GM19438 (cell line): ENCODE data around the gene ZSCAN30.

ENCODE experiments used
- ATAC-seq: cut with Tn5 transposase; IDR thresholded peaks from one replicate; pipeline ENCODE4 v1.9.1; 2021; ENCODE audit warnings: low read depth; ENCODE audit not compliant: unreplicated experiment

ZSCAN30 gene

DNA sequence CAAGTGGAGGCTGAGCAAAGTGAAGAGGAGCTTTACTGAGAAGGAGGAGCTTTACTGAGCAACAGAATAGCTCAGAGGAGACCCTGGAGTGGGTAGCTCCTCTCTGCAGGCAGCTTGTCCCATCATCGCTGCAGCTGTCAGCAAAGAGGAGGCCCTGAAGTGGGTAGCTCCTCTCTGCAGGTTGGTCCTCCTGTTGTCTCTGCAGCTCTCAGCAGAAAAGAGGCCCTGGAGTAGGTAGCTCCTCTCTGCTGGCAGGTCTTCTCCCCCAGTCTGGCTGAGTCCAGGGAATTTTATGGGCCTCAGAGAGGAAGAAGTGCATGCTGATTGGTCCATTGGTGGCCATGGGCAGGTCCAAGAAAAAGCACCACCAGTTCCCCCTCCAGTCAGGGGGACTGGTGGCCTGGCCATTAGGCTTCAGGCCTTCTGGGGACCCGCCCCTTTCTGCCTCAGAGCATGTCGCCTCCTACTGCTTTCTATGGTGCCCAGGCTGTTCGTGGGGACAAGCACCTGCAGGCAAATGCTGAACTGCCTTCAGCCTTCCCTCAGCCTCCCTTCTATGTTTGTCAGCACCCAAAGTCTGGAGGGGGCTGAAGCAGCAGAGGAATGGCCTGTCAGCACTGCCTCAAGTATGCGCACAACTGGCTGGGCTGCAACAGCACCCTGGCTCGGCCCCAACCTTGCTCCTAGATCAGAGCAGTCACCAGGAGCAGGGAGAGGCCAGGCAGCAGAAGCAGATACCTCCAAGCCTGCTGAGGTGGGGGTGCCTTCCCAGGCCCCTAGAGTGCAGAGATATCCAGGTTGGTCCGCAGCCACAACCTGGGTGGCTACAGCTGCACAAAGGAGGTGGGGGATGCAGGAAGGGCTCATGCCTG, 5.9 kb downstream of the ZSCAN30 start:
- ATAC-seq: no peak

DNA sequence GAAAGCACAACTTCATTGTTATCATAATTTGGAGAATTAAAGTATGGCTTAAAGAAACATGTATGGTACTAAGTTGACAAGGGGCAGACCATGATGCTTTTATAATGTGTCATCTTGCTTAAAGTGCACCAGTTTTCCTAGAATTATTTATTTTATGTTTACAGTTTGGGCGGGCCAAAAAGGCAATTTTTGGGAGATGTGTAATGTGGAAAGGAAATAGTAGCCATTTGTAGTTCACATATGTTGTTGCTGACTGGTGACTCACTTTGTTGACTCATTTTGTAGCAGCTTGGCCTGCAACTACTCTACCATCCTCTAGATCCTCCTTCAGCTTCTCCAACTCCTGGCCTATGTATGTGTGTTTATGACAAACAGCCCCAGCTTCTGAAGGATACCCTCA, 7.7 kb downstream of the ZSCAN30 start:
- no peak for ATAC-seq

DNA sequence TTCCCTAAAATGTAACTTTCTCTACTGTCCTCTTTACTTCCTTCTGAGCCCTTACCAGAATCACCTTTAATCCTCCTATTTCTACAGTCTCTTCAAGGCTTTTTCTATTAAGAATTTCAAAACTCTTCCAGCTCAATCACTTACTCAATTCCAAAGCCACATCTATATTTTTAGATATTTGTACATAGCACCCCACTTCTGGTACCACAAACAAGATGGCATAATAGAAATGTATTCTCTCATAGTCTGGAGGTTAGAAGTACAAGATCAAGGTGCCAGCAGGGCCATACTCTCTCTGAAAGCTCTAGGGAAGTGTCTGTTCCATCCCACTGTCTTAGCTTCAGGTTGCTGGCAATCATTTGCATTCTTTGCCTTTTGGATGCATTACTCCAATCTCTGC, 11.1 kb downstream of the ZSCAN30 start:
- ATAC-seq: no peak

DNA sequence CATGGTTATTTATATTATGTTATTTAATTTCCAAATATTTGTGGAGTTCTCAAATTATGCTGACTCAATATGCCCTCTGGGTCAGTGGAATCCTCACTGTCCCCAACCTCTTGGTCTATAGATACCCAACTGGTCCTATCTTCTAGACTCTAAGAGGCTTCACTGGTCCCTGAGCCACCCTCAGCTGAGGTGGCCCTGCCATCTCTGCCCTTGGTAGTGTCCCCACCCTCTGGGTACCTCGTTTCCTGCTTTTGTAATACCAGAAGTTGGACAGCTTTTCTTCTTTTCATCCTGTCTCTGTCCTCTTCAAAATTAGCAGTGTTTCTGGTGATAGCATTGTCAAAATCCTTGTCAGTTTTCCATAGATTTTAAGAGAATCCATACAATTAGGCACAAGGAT, 11.9 kb downstream of the ZSCAN30 start:
- no peak for ATAC-seq

DNA sequence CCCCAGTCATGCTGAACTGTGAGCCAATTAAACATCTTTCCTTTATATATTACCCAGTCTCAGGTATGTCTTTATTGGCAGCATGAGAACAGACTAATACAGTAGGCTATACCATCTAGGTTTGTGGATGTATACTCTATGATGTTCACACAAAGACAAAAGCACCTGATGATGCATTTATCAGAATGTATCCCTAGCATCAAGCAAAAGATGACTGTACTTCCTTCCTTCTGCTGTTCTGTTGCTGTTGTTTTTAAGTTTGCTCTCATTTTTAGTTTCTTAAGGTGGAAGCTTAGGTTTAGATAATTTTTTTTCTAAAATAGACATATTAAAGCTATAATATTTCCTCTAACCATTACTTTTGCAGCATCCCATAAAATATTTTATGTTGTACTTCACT, 12.4 kb downstream of the ZSCAN30 start:
- no peak for ATAC-seq

DNA sequence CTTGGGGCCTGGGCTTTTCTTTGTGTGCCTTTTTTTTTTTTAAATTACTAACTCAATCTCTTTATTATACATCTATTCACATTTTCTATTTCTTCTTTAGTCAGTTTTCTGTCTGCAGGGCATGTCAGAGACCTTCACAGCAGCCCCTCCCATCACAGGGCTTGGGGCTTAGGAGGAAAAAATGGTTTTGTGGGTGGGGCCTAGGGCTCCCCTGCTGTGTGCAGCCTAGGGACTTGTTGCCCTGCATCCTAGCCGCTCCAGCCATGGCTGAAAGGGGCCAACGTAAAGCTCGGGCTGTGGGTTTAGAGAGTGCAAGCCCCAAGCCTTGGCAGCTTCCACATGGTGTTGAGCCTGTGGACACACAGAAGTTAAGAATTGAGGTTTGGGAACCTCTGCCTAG, 13.8 kb downstream of the ZSCAN30 start:
- ATAC-seq: no peak

DNA sequence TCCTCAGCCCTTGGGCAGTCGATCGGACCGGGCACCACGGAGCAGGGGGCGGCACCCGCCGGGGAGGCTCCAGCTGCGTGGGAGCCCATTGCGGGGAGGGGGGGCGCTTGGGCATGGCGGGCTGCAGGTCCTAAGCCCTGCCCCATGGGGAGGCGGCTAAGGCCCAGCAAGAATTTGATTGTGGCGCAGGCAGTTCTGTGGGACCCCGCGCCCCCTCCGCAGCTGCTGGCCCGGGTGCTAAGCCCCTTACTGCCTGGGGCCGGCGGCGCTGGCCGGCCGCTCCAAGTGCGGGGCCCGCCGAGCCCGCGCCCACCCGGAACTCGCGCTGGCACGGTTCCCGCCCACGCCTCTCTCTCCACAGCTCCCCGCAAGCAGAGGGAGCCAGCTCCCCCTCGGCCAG, 18.4 kb downstream of the ZSCAN30 start:
- no peak for ATAC-seq

DNA sequence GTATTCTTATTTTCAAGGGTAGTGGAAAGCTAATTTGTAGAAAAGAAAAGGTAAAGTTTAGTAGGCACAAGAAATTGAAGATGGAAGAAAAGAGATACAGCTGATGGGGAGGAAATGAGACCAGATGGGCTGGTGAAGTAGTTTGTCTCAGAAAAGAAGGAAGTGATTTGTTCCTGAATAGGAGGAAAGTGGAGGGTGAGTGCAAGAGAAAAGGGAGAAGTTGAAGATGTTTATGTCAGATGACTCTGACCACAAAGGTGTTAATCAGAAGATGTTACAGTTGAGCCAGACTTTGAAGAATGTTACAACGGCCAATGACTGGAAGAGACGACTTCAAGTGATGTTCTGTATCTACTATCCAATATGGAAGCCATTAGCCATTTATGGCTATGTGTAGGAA, 21.2 kb downstream of the ZSCAN30 start:
- no peak for ATAC-seq

DNA sequence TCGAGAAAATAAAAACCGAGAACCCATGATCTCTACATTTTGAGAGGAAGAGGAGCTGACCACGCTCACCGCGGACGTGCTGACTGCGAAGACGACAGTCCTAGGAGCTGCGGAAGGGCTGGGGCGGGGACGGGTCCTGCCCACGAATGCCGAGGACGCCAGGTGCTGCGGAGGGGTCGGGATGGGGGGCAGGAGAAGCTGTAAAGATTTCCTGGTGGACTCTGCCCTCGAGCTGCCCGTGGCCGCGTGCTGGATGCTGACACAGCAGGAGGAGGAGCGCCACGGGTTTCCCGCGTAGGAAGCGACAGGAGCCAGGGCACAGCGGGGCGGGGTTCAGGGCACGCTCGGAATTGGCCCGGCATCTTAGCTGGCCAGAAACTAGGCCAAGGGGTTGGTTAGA, 22.2 kb downstream of the ZSCAN30 start:
- no peak for ATAC-seq

DNA sequence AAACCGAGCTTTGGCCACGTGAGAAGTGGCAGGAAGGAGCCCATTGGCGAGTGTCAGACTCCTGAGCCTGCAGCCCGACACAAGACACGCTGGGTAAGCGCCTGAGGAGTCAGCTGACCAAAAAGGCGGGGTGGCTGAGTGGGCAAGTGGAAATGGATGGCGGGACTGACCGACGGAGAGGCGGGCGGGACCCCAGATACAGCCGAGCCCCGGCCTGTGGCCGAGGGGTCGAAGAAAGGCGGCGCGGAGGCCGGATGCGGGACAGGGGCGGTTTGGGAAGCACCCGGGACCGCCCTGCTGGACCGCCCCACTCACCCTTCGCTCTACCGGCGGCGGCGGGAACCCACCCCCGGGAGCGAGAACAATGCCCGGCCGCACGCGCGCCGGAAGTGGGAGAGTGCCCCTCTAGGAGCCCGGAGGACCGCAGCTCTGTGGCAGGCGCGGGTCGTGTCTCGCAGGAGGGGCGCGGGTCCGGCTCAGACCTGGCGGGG, 22.8 kb downstream of the ZSCAN30 start:
- peak; percentile 92 for ATAC-seq

DNA sequence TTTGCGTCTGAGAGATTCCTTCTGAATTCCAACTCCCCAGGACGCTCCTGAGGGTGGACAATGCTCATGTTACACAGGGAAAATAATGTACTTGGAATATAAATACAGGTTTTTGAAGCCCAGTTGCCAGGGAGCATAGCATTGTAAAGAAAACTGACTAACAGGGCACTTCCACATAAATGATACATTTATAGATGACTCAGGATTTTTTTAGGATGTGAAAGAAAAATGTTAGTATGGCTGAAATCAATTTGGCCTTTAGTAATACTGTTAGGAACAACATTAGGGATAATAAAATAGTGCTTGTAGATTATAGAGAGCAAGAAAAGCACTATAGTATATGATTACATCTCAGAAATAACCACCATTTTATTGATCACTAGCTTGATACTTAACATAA, 25.6 kb downstream of the ZSCAN30 start:
- no peak for ATAC-seq

DNA sequence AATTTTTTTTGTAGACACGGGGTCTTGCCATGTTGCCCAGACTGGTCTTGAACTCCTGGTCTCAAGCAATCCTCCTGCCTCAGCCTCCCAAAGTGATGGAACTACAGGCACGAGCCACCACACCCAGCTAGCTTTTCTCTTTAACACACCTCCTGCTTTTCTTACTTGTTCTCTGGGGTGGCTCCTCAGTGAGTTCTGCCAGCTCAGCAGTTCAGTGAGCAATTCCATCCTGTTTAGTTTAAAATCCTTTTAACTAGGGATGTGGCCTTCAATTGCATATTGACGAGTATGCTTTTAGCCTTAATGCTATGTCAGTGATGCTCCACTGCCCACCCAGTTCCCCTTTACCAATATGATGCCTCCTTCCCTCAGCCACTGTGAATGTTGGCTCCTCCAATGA, 33.1 kb downstream of the ZSCAN30 start:
- no peak for ATAC-seq

DNA sequence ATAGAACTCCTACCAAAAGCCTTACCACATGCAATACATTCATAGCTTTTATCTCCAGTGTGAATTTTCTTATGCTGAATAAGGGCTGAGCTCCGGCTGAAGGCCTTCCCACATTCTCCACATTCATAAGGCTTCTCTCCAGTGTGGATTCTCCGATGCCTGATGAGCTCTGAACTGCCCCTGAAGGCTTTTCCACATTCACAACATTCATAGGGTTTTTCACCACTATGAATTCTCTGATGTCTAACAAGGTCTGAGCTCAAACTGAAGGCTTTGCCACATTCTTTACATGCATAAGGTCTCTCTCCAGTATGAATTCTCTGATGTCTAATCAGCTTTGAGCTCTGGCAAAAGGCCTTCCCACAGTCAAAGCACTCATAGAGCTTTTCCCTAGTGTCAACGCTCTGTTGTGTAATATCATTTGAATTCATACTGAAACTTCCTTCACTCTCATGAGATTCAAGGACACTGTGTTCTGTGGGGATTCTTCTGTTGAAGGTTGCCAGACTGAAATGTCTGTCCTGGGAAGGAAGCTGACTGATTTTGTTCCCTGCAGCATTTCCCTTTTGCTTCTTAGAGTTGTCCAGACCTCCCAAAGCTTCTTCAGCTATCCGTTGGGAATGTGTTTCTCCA, 36.3 kb downstream of the ZSCAN30 start:
- ATAC-seq: no peak

DNA sequence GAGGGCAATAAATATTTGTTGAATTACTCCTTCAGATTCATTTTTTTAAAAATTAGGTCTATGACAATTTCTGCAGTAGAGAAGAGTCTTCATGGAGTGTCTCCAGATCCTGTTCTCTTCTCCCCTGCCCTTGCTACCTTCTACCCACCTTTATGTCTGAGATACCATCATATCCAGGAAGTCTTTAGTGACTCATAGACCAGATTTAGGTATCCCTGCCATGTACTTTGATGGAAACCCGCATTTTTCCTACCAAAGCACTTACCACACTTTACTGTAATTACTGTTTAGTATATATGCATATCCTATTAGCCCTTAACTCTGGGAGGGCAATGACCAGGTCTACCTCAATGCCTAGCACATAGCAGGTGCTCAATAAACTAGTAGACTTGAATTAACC, 37.6 kb downstream of the ZSCAN30 start:
- ATAC-seq: no peak

DNA sequence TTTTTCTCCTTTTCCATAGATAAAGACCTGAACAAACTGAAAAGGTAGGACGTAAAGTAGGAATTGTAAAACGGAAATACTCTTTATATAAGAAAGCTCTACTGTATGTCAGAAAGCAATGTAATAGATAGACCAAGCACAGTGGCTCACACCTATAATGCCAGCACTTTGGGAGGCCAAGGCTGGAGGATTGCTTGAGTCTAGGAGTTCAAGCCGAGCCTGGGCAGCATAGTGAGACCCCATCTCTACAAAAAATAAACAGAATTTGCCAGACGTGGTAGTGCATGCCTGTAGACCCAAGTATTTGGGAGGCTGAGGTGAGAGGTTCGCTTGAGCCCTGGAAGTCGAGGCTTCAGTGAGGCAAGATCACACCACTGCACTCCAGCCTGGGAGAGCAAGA, 41.6 kb downstream of the ZSCAN30 start:
- ATAC-seq: no peak

DNA sequence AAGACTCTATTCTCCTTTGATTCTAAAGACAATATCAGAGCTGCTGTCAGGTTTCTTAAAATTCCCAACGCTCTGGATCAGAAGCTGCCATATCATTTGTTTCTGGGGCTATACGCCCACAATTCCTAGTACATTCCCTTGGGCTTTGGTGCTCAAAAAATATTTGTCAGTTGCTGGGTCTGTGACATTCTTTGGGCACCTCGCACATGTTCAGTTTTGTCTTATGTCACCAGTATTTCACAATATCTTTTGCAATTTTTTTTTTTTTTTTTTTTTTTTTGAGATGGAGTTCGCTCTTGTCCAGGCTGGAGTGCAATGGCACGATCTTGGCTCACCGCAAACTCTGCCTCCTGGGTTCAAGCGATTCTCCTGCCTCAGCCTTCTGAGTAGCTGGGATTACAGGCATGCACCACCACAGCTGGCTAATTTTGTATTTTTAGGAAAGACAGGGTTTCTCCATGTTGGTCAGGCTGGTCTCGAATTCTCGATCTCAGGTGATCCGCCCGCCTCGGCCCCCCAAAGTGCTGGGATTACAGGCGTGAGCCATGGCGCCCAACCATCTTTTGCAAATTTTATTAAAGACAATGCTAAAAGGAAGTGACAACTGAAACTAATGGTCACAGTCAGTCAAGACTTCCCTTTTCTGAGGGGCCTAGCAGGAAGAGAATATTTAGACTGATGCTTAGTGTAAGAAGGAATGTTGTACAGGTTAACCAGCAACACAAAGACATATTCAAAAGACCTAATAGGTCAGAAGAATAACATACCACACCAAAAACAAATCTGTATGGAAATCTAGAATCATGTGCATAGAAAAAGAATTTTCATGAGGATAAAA, 42.4 kb downstream of the ZSCAN30 start:
- no peak for ATAC-seq

DNA sequence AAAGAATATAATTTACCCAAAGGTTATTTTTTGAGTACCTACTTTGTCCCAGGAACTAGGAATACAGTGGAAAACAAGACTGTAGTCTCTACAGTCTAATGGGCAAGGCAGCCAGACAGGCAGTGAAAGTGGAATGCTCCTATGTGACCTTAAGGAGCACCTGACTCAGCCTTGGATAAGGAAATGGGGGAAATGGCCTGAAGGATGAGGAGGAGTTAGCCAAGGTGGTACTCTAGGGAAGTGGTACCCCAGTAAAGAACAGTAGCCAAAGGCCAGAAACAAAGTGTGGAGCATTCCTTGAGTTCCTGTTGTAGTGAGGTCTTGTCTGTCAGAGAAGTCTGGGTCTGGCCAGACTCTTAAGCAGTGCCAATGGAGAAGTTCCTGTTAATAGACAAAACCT, 43.2 kb downstream of the ZSCAN30 start:
- ATAC-seq: no peak

DNA sequence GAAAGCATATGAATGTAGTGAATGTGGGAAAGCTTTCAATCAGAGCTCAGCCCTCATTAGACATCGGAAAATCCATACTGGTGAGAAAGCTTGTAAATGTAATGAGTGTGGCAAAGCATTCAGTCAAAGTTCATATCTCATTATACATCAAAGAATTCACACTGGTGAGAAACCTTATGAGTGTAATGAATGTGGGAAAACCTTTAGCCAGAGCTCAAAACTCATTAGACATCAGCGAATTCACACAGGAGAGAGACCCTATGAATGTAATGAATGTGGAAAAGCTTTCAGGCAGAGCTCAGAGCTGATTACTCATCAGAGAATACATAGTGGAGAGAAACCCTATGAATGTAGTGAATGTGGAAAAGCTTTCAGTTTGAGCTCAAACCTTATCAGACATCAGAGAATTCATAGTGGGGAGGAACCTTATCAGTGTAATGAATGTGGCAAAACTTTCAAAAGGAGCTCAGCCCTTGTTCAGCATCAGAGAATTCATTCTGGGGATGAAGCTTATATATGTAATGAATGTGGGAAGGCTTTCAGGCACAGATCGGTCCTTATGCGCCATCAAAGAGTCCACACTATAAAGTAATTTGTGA, 44.2 kb downstream of the ZSCAN30 start:
- no peak for ATAC-seq

DNA sequence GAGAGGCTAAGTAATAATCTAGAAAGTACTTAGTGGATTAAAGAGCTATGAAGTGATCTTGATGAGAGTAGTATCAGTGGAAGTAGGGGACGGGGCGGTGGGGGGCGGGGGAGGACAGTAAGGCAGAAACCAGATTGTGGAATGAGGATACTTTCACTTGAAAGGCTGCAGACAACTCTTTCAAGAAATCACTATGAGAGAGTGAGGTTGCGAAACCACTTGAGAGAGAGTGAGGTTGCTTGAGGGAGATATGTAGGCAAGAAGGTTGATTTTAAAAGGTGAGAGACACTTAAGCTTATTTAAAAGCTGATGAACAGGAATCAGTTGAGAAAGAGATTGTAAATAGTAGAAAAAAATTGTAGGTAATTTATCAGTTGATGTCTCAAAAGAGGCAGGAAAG, 45.4 kb downstream of the ZSCAN30 start:
- no peak for ATAC-seq

DNA sequence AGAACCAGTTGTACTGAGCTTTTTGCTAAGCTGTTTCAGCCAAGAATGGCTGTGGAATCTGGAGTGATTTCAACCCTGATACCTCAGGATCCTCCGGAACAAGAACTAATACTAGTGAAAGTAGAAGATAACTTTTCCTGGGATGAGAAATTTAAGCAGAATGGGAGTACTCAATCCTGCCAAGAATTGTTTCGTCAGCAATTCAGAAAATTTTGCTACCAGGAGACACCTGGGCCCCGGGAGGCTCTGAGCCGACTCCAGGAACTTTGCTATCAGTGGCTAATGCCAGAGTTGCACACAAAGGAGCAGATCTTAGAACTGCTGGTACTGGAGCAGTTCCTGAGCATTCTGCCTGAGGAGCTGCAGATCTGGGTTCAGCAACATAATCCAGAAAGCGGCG, 47.6 kb downstream of the ZSCAN30 start:
- ATAC-seq: no peak

DNA sequence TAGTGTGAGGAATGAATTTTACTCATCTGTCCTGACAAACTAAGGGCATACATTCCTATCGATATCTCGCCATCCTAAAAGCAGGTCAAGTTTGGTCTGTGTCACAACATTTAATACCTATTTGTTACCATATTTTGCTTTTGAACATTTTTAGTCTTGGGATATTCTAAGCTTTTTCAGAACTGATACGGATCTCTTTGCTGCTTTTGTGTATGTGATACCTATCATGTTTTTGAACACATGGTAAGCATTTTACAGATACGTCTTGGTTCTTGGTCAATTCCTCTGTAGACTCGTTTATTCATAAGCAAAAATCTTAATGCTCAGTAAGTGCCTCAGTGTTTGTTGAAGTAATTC, 48.6 kb downstream of the ZSCAN30 start:
- no peak for ATAC-seq
